ENCODE measurements around the gene CHSY3.

CHSY3 gene

DNA sequence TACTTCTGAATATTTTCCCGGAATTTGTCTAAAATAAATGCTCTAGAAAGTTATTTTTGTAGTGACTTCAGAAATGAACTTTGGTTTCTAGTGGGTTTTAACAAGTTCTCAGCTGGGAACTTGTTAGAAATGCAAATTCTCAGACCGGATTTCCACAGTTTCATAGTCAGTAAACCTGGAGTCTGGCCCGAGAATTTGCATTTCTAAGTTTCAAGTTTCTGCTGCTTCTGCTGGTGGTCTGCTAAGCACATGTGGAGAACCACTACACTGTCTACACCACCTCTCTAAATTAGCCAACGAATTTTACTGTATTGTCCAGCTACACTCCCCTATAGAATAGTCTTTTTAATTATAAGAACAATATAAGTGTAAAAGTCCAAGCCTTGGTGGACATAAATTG, 208.0 kb downstream of the CHSY3 start:
- DNase-seq (ENCODE audit: extremely low read depth, insufficient read length) = no peak
- H3K4me3 ChIP-seq (replicated peaks; ENCODE audit: low read depth, low read length) = no peak overlapping the region
- TF ChIP-seq CTCF (IDR thresholded peaks at IDR 0.05; ENCODE audit: insufficient read depth, low read length, poor library complexity, severe bottlenecking) = no peak

DNA sequence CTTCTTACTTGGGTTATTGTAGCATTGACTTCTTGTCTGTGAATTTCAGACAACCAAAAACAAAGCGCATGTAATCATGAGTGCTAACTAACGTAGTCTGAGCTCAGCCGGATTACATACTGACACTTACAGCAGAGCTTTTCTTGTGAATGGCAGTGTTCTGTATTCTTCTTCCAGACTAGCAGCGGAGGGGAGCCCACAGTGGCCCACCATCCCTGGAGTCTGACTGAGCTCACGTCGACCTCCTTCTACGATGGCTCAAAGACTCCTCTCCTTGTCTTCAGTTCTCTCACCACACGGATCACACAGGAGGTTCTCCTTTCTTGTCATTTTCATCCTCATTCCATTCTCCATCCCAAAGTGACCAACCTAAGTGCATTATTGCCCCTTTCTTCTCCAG, 211.4 kb downstream of the CHSY3 start:
- DNase-seq (ENCODE audit: extremely low read depth, insufficient read length) = no peak
- no peaks in the 10 kb centered on the region for H3K36me3 ChIP-seq (ENCODE audit: control insufficient read depth, insufficient read depth, low read length)
- TF ChIP-seq CTCF (IDR thresholded peaks at IDR 0.05; ENCODE audit: insufficient read depth, low read length, poor library complexity, severe bottlenecking) = no peak
- no peaks in the 10 kb centered on the region for H3K27me3 ChIP-seq (replicated peaks; ENCODE audit: control insufficient read depth, insufficient read depth, low read length)
- H3K4me3 ChIP-seq (replicated peaks; ENCODE audit: low read depth, low read length) = no peak overlapping the region

More for the DNA sequence above, 208.0 kb downstream of the CHSY3 start:
- H3K36me3 ChIP-seq (ENCODE audit: control insufficient read depth, insufficient read depth, low read length) = no peaks in the 10 kb centered on the region
- no peaks in the 10 kb centered on the region for H3K27me3 ChIP-seq (replicated peaks; ENCODE audit: control insufficient read depth, insufficient read depth, low read length)

DNA sequence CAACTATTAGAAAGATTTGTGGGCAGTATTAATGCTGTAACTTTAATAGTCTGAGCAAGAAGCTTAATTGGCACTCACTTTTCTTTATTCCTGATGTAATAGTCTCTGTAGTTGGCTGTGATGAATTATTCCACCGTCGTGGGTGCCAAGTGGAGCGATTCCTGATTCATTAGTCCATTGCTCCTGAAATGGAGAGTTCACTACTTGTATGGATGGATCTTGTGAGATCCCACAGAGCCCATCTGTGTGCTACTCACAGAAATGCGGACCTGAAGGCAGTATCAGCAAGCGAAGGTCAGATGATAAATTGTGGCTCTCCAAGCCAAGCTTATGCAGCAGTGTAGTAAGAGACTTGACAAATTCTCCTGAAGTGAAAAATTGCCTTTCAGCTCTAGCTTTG, 212.2 kb downstream of the CHSY3 start:
- no peaks in the 10 kb centered on the region for H3K27me3 ChIP-seq (replicated peaks; ENCODE audit: control insufficient read depth, insufficient read depth, low read length)
- no peak for DNase-seq (ENCODE audit: extremely low read depth, insufficient read length)
- H3K36me3 ChIP-seq (ENCODE audit: control insufficient read depth, insufficient read depth, low read length) = no peaks in the 10 kb centered on the region
- TF ChIP-seq CTCF (IDR thresholded peaks at IDR 0.05; ENCODE audit: insufficient read depth, low read length, poor library complexity, severe bottlenecking) = no peak
- H3K4me3 ChIP-seq (replicated peaks; ENCODE audit: low read depth, low read length) = no peak overlapping the region

GRCh38 chr5:130116972-130117371, 212.7 kb downstream of the CHSY3 start:
- no peaks in the 10 kb centered on the region for H3K36me3 ChIP-seq (ENCODE audit: control insufficient read depth, insufficient read depth, low read length)
- no peaks in the 10 kb centered on the region for H3K27me3 ChIP-seq (replicated peaks; ENCODE audit: control insufficient read depth, insufficient read depth, low read length)
- DNase-seq (ENCODE audit: extremely low read depth, insufficient read length) = no peak
- H3K4me3 ChIP-seq (replicated peaks; ENCODE audit: low read depth, low read length) = no peak overlapping the region
- TF ChIP-seq CTCF (IDR thresholded peaks at IDR 0.05; ENCODE audit: insufficient read depth, low read length, poor library complexity, severe bottlenecking) = no peak

DNA sequence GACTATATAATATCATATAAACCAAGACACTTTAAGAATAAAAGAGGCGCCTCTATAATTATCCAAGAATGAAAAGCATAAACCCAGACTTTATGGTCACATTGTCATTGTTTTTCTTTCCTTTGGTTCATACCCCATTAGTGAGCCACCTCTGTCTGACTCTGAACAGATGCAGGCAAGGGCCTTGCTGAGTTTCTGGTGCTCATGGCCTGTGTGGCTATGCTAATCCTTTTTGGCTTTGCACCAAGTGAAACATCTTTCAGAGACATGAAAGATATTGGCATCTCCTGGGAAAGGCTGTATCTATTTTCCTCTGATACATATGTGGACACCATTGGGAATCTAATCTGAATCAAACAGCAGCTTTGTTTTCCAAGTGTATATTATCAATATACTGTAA, 222.5 kb downstream of the CHSY3 start:
- DNase-seq (ENCODE audit: extremely low read depth, insufficient read length) = no peak

More for the DNA sequence above, 222.5 kb downstream of the CHSY3 start:
- H3K27me3 ChIP-seq (replicated peaks; ENCODE audit: control insufficient read depth, insufficient read depth, low read length) = no peaks in the 10 kb centered on the region
- TF ChIP-seq CTCF (IDR thresholded peaks at IDR 0.05; ENCODE audit: insufficient read depth, low read length, poor library complexity, severe bottlenecking) = no peak
- H3K4me3 ChIP-seq (replicated peaks; ENCODE audit: low read depth, low read length) = no peak overlapping the region
- H3K36me3 ChIP-seq (ENCODE audit: control insufficient read depth, insufficient read depth, low read length) = no peaks in the 10 kb centered on the region

All from GM06990 (cell line).